G401 (cell line): ENCODE measurements around the gene FLT3LG. TPM values are rescaled to one million over a fixed set of nuclear protein-coding genes. Genes with fewer than 3 reads are reported as not detected.
A peak's percentile ranks its signal among the peaks of the same experiment; 100 is the strongest.

Source experiments
- DNase-seq: peaks from one replicate; pipeline ENCODE4 v3.0.0-alpha.2; 2015; ENCODE audit warnings: low spot score
- in situ Hi-C: cut with HindIII; loops from 2 replicates; pipeline ENCODE4 v1.10.0; 2016; ENCODE audit warnings: low sequenced_read_pairs, mixed read lengths
- total RNA-seq: library from RNA; depleted of rRNA; stranded (reverse); fragments of >200 nt; shearing (Covaris generic); gene quantifications from 2 replicates; pipeline ENCODE4 v1.2.3, GENCODE V29; 2014; rRNA removed

Gene FLT3LG
- total RNA-seq, result 0.74 TPM in 1 of 2 replicates, not detected in the other

DNA sequence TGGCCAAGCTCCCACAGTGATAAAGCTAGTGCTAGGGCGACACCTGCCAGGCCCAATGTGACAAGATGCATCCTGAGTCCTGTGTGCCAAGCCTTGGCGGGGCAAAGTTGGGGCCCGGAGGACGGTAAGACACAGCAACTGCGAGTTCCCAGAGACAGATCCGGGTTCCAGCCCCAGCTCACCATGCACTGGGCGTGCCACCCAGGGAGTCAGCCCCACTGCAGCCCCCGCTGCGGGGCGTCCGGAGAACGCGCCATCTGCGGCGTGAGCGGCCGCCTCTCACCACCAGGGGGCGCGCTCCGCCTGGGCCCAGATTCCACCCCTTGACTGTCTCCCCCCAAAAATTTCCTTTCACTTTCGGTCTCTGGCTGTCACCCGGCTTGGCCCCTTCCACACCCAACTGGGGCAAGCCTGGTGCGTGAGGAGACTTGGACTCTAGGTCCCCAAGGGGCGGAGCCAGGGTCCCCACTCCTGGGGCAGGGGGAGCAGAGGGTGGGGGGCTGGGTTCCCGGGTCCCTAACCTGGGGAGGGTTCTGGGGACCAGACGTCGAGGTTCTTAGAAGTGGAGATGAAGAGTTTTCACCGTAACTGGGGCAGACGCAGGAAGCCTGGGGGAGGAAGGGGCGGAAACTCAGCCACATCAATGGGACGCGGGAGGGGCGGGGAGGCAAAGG, at the start of gene FLT3LG:
FLT3LG (plus strand) TSS at position 348 of the 674 bp plus-strand sequence. CDS start 425 bp downstream, outside the sequence.
- in situ Hi-C loops, result no loop called here
- DNase-seq, result no peak

DNA sequence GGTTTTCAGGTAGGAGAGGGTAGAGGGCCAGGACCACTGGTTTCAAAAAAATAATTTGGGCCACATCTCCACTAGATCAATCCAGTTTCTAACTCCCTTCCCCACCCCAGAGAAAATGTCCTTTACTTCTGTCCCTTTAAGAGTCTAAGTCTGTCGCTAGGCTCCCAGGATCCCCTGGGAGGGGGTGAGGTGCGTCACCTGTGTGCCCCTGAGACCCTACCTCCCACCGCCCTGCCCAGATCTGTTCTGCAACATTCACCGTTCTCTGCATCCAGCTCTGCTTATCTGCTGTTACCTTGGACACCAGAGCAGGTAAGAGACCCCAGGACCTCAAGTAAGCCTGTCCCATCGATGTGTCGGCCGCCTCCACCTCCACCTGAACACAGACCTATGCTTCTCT, 48.8 kb upstream of the FLT3LG start, which contains the start of gene GFY:
GFY (plus strand) TSS at position 211 of the 400 bp plus-strand sequence. CDS start 1,043 bp downstream, outside the sequence.
- in situ Hi-C loops, result no loop called here
- DNase-seq, result no peak

GRCh38 chr19:49425922-49426592, 48.0 kb upstream of the FLT3LG start:
- in situ Hi-C loops, result no loop called here
- no peak for DNase-seq

DNA sequence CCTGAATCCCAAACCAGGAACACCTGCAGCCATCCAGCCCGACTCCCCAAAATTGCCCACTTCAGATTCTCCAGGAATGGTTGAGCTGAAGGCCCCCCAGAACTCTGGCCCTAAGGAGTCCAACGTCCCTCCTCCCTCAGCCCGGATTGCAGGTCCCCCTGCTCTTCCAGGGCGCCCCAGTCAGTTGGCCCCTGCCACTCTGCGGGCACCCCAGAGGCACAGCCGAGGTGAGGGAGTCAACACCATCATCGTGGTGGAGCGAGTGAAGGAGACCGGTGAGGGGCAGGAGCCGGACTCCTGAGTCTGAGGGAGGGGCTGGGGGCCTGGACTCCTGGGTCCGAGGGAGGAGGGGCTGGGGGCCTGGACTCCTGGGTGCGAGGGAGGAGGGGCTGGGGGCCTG, 46.7 kb upstream of the FLT3LG start:
- DNase-seq, result no peak
- in situ Hi-C loops, result no loop called here

GRCh38 chr19:49427855-49428546, 46.0 kb upstream of the FLT3LG start:
- in situ Hi-C loops, result no loop called here
- no peak for DNase-seq

- in situ Hi-C loops, result no loop called here
- no peak for DNase-seq
These were observed 45.2 kb upstream of the FLT3LG start for GRCh38 chr19:49428547-49429451.

GRCh38 chr19:49430172-49430677, 43.8 kb upstream of the FLT3LG start:
- in situ Hi-C loops, result no loop called here
- DNase-seq, result peak; percentile 10

DNA sequence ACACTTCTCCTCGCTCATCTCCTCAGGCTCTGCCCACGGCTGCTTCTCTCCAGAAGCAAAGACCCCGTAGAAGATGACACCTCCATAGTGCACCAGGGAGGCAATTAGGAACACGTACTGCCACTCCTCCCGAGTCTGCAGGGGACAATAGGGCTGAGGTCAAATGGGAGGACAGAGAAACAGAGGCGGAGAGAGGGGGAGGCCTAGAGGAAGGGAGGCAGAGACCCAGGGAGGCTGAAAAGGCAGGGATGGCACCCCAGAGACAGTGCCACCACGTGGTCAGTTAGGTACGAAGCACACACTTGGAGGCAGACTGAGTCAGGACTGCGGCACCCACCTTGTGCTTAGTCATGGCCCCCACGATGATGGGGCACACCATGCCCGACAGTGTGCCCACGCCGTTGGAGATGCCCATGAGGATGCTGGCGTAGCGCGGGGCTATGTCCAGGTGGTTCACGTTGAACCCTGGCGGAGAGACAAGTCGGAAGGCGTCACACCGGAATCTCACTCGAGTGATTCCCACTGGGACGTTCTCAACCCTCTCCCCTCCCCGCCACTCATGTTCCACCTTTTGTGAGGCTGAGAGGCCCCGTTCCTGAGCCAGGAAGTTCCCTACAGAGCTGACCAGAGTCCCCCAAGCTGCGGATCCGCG, 43.2 kb upstream of the FLT3LG start:
- peak; percentile 43 for DNase-seq
- in situ Hi-C loops, result no loop called here

DNA sequence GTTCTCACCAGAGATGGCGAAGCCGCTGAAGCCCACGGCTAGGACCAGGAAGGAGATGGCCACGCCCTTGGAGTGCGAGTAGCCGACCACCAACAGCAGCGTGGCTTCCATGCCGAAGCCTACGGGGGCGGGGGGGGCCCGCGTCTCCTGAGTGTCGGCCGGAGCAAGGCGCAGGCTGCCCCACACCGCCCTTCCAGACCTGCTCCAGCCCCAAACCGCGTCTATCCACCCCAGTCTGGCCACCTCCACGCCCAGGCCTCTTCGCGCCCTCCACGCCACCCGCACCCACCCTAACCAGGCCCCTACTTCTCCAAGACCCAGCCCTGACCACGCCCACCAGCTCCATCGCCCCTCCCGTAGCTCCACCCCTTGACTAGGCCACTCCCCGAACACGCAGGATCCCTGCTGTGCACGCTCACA, 42.7 kb upstream of the FLT3LG start:
- peak; percentile 20 for DNase-seq
- in situ Hi-C loops, result no loop called here

- in situ Hi-C loops, result no loop called here
These were observed 41.6 kb upstream of the FLT3LG start for GRCh38 chr19:49432141-49433073.

GRCh38 chr19:49433240-49433901, 40.6 kb upstream of the FLT3LG start:
- in situ Hi-C loops, result no loop called here

More at GRCh38 chr19:49432141-49433073, 41.6 kb upstream of the FLT3LG start:
- DNase-seq, result peak; percentile 37

GRCh38 chr19:49434907-49435583, 39.0 kb upstream of the FLT3LG start:
- in situ Hi-C loops, result no loop called here
- DNase-seq, result peak; percentile 92

More at GRCh38 chr19:49433240-49433901, 40.6 kb upstream of the FLT3LG start:
- DNase-seq, result peak; percentile 11

DNA sequence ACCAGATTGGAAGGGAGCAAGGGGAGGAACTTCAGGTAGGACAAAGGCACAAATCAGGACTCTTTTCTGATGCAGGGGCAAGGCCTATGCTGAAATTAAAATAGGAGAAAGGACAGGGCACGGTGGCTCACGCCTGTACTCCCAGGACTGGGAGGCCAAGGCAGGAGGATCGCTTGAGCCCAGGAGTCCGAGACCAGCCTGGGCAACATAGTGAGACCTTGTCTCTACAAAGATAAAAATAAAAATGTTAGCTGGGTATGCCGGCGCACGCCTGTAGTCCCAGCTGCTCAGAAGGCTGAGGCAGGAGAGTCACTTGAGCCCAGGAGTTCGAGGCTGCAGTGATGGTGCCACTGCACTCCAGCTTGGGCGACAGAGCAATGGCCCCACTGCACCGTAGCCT, 38.3 kb upstream of the FLT3LG start:
- in situ Hi-C loops, result no loop called here
- DNase-seq, result no peak

GRCh38 chr19:49436381-49437017, 37.5 kb upstream of the FLT3LG start:
- DNase-seq, result peak; percentile 73
- in situ Hi-C loops, result no loop called here

- peak; percentile 94 for DNase-seq
- in situ Hi-C loops, result no loop called here
These were observed 36.8 kb upstream of the FLT3LG start for GRCh38 chr19:49437231-49437630.

- in situ Hi-C loops, result no loop called here
- DNase-seq, result peak; percentile 77
These were observed 35.8 kb upstream of the FLT3LG start for GRCh38 chr19:49438261-49438660.
